ENCODE results near the gene LCE2A. TPM values are rescaled to one million over a fixed set of nuclear protein-coding genes. Genes with fewer than 3 reads are reported as not detected.

Gene LCE2A
- polyA plus RNA-seq, 4 donors: not detected

GRCh38 chr1:152741656-152742055 is 43.5 kb downstream of the LCE2A start:
- no peak for DNase-seq (ENCODE audit: low read depth in 4 of 4, low spot score in 3 of 4)

- DNase-seq (ENCODE audit: low read depth in 4 of 4, low spot score in 3 of 4): no peak
These were observed 45.4 kb downstream of the LCE2A start for GRCh38 chr1:152743371-152744145.

- no peak for DNase-seq (ENCODE audit: low read depth in 4 of 4, low spot score in 3 of 4)
These were observed 47.2 kb downstream of the LCE2A start for GRCh38 chr1:152745289-152745704.

- DNase-seq (ENCODE audit: low read depth in 4 of 4, low spot score in 3 of 4): no peak
These were observed 47.8 kb downstream of the LCE2A start for GRCh38 chr1:152745765-152746444.

GRCh38 chr1:152747831-152748230 is 49.7 kb downstream of the LCE2A start:
- no peak for DNase-seq (ENCODE audit: low read depth in 4 of 4, low spot score in 3 of 4)

Other genes with a start within 250 kb of the LCE2A start
- under 1 TPM in 1 of 4 donors, not detected in 3; 0.10 TPM for gene LCE5A, start 187.5 kb upstream of the LCE2A start, polyA plus RNA-seq (ENCODE audit: insufficient read length in 4 of 4)
- gene CRCT1, start 183.9 kb upstream of the LCE2A start, polyA plus RNA-seq (ENCODE audit: insufficient read length in 4 of 4): not detected
- gene LCE3E, start 131.6 kb upstream of the LCE2A start, polyA plus RNA-seq (ENCODE audit: insufficient read length in 4 of 4): not detected
- gene LCE3D, start 117.8 kb upstream of the LCE2A start, polyA plus RNA-seq (ENCODE audit: insufficient read length in 4 of 4): not detected
- gene LCE3C, start 98.1 kb upstream of the LCE2A start, polyA plus RNA-seq (ENCODE audit: insufficient read length in 4 of 4): not detected
- not detected for gene LCE3B, start 84.5 kb upstream of the LCE2A start, polyA plus RNA-seq (ENCODE audit: insufficient read length in 4 of 4)
- gene LCE3A, start 75.2 kb upstream of the LCE2A start, polyA plus RNA-seq (ENCODE audit: insufficient read length in 4 of 4): not detected
- gene LCE2D, start 35.0 kb upstream of the LCE2A start, polyA plus RNA-seq (ENCODE audit: insufficient read length in 4 of 4): not detected
- gene LCE2C, start 23.1 kb upstream of the LCE2A start, polyA plus RNA-seq (ENCODE audit: insufficient read length in 4 of 4): not detected
- not detected for gene LCE2B, start 12.2 kb upstream of the LCE2A start, polyA plus RNA-seq (ENCODE audit: insufficient read length in 4 of 4)
- not detected for gene LCE4A, start 9.8 kb downstream of the LCE2A start, polyA plus RNA-seq (ENCODE audit: insufficient read length in 4 of 4)
- gene KPRP, start 59.7 kb downstream of the LCE2A start, polyA plus RNA-seq (ENCODE audit: insufficient read length in 4 of 4): not detected
- gene LCE1F, start 76.8 kb downstream of the LCE2A start, polyA plus RNA-seq (ENCODE audit: insufficient read length in 4 of 4): not detected
- not detected for gene LCE1E, start 87.9 kb downstream of the LCE2A start, polyA plus RNA-seq (ENCODE audit: insufficient read length in 4 of 4)
- gene LCE1D, start 98.4 kb downstream of the LCE2A start, polyA plus RNA-seq (ENCODE audit: insufficient read length in 4 of 4): not detected
- not detected for gene LCE1C, start 108.3 kb downstream of the LCE2A start, polyA plus RNA-seq (ENCODE audit: insufficient read length in 4 of 4)
- not detected for gene LCE1B, start 113.6 kb downstream of the LCE2A start, polyA plus RNA-seq (ENCODE audit: insufficient read length in 4 of 4)
- gene LCE1A, start 129.1 kb downstream of the LCE2A start, polyA plus RNA-seq (ENCODE audit: insufficient read length in 4 of 4): not detected
- not detected for gene LCE6A, start 144.5 kb downstream of the LCE2A start, polyA plus RNA-seq (ENCODE audit: insufficient read length in 4 of 4)
- not detected for gene LCE7A, start 161.7 kb downstream of the LCE2A start, polyA plus RNA-seq (ENCODE audit: insufficient read length in 4 of 4)
- gene SMCP, start 180.0 kb downstream of the LCE2A start, polyA plus RNA-seq (ENCODE audit: insufficient read length in 4 of 4): not detected
- gene IVL, start 210.2 kb downstream of the LCE2A start, polyA plus RNA-seq (ENCODE audit: insufficient read length in 4 of 4): under 1 TPM in 3 of 4 donors, not detected in 1; 0.24 to 0.67 (median 0.55) TPM
- not detected for gene SPRR5, start 248.9 kb downstream of the LCE2A start, polyA plus RNA-seq (ENCODE audit: insufficient read length in 4 of 4)